ENCODE results near the gene NAA10.

- TF ChIP-seq CTCF (IDR thresholded peaks at IDR 0.05 in 2 of 3, conservative IDR thresholded peaks at IDR 0.05 in 1 of 3; ENCODE audit: borderline replicate concordance in 1 of 3, insufficient read depth in 1 of 3, low read depth in 2 of 3, low read length in 2 of 3), result no peak
- no peak for TF ChIP-seq MAX (IDR thresholded peaks at IDR 0.05)
- no peak for TF ChIP-seq POLR2AphosphoS5 (IDR thresholded peaks at IDR 0.05; ENCODE audit: low read depth, low read length)
- no peak for TF ChIP-seq YY1 (IDR thresholded peaks at IDR 0.05; ENCODE audit: extremely low read depth, insufficient replicate concordance, low read depth, low read length)
- no peak for TF ChIP-seq ZBTB33 (IDR thresholded peaks at IDR 0.05; ENCODE audit: extremely low read depth, insufficient replicate concordance, low read length)
Measured at GRCh38 chrX:153921511-153922446, 13.1 kb downstream of the NAA10 start.
